Thyroid gland (tissue), 4 donors: Measurements from ENCODE around the gene OR2A2.
"Not testable (repeated sequence)": the region's sequence is repeated elsewhere in the genome, so short reads cannot be mapped to it uniquely, and the experiment has no call there.

Experiments used
- POLR2A ChIP-seq, 2 donors: fragments of 450-650 bp; IDR thresholded peaks; one replicate each; pipeline ENCODE4 v1.6.1; 2017; ENCODE audit warnings: antibody characterized with exemption in 2 of 2, mild to moderate bottlenecking in 2 of 2, moderate library complexity in 1 of 2
- TF ChIP-seq, protein P1 (sequence below), 6 experiments: fragments of 200-600 bp in 3 of 6; fragments of 450-650 bp in 3 of 6; sonication (generic) in 3 of 6; IDR thresholded peaks; one replicate each; pipeline ENCODE4 v1.5.1; 2016 to 2019; ENCODE audit warnings: antibody characterized with exemption in 6 of 6, mild to moderate bottlenecking in 2 of 6, inconsistent platforms in 1 of 6, moderate library complexity in 1 of 6

GRCh38 chr7:144129601-144130000 is 20.2 kb downstream of the OR2A2 start:
- not testable (repeated sequence) for TF ChIP-seq POLR2A (IDR thresholded peaks at IDR 0.05)
- TF ChIP-seq, protein P1, sequence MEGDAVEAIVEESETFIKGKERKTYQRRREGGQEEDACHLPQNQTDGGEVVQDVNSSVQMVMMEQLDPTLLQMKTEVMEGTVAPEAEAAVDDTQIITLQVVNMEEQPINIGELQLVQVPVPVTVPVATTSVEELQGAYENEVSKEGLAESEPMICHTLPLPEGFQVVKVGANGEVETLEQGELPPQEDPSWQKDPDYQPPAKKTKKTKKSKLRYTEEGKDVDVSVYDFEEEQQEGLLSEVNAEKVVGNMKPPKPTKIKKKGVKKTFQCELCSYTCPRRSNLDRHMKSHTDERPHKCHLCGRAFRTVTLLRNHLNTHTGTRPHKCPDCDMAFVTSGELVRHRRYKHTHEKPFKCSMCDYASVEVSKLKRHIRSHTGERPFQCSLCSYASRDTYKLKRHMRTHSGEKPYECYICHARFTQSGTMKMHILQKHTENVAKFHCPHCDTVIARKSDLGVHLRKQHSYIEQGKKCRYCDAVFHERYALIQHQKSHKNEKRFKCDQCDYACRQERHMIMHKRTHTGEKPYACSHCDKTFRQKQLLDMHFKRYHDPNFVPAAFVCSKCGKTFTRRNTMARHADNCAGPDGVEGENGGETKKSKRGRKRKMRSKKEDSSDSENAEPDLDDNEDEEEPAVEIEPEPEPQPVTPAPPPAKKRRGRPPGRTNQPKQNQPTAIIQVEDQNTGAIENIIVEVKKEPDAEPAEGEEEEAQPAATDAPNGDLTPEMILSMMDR (IDR thresholded peaks at IDR 0.05) = not testable (repeated sequence)
